GM18519 (cell line): Measurements from ENCODE around the gene TMEM256.

Experiments used
- ATAC-seq: cut with Tn5 transposase; IDR thresholded peaks from one replicate; pipeline ENCODE4 v1.9.1; 2021; ENCODE audit warnings: mild to moderate bottlenecking, moderate library complexity; ENCODE audit not compliant: unreplicated experiment, low FRiP score

Gene TMEM256

DNA sequence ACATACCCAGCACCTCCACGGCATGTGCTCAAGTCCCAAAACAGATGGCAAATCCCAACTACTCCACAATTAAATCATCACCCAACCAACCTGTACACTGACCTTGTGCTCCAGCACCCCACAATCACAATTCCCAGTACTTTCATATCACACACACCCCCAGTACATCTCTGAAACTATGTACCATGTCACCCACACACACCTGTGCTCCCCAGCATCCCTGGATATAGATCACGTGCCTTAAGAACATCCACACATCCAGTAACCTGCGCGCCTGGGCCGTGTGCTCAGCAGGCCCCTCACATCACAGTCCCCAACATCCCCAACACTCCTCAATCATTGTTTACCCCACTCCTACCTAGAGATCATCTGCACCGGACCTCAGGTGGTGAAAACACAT, 5.8 kb upstream of the TMEM256 start:
- ATAC-seq: no peak

DNA sequence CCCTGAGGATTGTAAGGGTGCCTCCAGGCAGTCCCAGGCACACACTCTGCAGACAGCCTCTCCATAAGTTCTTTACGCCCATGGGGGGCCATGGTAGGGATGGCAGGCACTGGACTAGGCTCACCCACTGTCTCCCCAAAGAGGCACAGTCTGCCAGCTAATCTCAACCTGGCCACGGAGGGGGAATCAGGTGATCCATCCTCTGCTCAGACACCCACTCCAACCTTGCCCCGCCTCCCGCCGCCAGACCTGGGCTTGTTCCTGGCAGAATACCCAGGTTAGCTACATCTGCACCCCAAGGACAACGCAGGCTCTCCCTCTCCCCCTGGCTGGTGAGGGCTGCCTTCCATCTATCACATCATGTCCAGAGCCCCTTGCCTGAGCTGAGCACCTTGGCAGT, 5.0 kb upstream of the TMEM256 start:
- no peak for ATAC-seq

DNA sequence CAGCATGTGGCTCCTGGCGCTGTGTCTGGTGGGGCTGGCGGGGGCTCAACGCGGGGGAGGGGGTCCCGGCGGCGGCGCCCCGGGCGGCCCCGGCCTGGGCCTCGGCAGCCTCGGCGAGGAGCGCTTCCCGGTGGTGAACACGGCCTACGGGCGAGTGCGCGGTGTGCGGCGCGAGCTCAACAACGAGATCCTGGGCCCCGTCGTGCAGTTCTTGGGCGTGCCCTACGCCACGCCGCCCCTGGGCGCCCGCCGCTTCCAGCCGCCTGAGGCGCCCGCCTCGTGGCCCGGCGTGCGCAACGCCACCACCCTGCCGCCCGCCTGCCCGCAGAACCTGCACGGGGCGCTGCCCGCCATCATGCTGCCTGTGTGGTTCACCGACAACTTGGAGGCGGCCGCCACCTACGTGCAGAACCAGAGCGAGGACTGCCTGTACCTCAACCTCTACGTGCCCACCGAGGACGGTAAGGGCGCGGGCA, 4.4 kb upstream of the TMEM256 start:
- ATAC-seq: no peak

DNA sequence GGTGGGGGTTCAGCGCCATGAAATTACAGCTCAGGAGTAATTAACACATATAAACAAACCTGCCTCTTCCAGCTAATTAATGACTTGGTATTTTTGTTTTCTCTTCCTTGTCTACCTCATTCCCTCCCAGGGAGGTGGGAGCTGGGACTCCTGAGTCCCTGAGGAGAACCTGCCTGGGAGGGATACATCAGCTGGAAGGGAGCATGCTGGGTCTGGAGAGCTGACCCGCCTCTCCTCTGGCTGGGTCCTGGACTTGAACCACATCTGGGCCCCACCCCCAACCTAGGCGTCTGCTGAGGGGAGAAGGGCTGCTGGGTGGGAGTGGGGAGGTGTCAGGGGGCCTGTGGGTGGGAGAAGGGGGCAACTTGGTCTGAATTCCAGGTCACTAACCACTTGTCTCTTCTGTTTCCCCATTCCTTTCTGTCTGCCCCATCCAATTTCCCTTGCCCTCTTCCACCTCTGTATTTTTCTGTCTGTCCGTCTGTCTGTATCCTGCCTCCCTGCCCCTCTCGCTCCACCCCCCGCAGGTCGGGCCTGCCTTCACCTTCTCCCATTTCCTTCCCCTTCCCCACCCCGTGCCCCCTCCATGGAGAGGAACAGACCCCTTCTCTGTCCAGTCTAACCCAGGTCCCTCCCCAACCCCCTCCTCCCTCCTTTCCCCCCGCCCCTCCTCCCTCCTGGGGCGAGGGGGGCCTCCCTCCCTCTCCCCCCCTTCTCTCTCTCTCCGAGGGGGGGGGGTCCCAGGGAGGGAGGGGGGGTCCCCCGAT, 3.8 kb upstream of the TMEM256 start, which contains the start of gene NLGN2:
Gene NLGN2 (plus strand): TSS at position 361 of the 767 bp plus-strand sequence. CDS start 411 bp downstream, outside the sequence.
- ATAC-seq: no peak

DNA sequence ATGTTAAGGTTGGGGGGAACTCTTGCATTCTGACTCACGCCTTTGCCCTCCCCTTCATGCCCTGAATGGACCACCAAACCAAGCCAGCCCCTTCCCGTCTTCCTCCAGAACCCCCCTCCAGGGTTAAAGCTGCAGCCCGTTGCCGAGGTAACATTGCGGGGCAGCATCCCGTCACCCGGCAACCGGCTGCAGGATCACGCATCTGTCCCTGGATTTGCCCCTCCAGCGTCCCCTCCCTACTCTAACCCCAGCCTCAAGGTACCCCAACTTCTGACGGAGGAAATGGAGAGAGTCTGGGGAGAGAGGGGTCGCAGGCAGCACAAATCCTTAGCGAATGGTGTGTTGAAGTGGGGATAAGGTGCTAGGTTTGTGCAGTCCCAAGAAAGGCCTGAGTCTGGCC, 3.2 kb upstream of the TMEM256 start:
- ATAC-seq: no peak

DNA sequence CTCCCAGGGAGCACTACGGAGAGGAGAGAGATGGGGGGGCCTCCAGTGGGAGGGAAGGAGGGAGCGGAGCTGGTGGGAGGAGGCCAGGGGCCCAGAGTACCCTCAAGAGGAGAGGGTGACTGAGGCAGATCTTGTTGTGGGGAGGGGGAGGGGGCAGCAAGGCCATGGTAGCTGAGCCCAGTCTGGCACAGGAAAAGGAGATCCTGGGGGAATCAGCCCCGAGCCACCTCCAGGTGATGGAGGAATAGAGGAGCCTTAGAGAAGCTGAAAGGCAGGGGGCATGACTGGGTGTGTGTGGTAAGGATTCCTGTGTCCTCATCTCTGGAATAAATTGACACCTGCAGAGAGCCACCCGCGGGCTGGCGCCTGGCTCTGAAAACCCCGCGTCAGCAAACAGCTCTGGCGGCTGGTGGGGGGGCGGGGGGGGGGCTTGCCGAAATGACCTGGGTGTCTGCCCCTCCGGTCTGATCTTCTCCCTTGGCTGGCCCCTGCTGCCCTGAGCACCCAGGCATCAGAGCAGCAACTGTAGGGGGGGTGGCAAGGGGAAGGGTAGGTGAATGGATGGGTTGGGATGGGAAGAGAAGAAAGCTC, 2.4 kb upstream of the TMEM256 start:
- ATAC-seq: no peak

DNA sequence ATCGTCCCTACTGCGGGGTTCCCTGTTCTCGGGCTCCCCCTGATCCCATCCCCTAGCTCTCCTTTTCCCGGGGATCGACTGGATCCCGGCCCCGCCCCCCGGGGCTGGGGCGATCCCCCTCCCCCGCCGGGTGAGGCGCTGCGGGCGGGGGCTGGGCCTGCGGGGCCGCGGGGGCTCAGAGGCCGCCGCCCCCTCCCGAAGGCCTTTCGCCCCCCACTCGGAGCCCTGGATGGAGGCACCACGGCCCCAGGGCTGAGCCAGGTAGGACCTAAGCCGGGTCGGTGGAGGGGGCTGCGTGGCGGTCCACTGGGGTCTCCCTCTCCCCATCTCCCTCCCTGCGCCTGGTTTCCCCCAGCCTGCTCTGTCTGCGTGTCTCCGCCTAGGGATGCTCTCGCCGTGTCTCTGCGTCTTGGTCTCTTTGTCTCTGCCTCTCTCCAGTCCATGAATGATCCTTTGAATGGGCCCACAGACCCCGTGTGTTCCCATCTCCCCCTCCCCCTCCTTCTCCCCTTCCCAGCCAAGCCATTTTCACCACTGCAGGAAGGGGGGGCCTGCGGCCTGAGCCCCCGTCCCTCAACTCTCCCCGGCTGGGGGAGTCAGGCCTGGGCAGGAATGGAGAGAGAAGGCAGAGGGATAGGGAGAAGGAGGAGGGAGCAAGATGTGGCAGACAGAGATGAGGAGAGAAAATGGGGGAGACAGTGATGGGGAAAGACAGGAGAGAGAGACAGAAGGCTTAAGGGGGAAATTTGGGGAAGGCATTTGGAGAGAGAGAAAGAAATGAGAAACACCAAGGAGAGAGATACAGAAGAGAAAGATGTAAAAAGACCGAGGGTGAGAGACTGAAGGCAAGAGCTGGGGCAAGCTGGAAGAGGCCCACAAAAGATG, 1.7 kb upstream of the TMEM256 start:
- no peak for ATAC-seq

DNA sequence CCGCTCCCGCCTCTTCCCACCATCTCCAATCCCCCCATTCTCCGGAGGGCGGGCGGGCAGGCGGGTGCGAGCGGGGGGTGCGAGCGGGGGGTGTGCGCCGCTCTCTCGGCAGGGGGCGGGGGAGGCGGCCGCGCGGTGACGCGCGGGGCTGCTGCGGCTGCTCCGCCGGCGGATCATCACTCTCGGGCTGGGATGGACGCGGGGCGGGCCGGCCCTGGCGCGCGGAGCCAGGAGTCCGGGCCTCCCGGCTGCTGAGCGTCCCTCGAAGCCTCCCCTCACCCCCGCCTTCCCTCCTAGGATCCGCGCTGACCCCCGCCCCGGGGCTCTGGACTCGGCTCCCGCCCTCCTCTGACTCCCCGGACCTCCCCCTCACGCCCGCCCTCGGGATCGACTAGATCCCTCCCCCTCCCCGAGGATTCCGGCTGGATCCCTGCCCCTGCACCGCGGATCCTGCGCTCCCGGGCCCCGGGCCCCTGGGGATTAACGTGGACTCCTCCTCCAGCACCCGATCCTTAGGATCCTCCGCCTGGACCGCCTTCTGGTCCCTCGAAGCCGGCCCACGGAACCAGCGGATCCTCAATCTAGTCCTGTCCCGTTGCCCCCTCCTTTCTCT, 946 bp upstream of the TMEM256 start:
- ATAC-seq: no peak

DNA sequence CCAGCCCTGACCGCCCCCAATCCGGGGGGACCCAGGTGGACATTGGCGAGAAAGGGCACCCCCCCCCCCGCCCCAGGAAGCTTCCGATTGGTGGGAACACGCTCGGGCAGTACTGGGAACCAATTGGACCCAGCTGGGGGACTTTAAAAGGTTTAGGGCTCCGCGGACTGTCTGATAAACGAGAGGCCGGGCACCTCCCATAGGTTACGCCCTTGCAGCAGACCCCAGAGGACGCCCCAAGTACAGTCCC, 245 bp downstream of the TMEM256 start:
- ATAC-seq: no peak

DNA sequence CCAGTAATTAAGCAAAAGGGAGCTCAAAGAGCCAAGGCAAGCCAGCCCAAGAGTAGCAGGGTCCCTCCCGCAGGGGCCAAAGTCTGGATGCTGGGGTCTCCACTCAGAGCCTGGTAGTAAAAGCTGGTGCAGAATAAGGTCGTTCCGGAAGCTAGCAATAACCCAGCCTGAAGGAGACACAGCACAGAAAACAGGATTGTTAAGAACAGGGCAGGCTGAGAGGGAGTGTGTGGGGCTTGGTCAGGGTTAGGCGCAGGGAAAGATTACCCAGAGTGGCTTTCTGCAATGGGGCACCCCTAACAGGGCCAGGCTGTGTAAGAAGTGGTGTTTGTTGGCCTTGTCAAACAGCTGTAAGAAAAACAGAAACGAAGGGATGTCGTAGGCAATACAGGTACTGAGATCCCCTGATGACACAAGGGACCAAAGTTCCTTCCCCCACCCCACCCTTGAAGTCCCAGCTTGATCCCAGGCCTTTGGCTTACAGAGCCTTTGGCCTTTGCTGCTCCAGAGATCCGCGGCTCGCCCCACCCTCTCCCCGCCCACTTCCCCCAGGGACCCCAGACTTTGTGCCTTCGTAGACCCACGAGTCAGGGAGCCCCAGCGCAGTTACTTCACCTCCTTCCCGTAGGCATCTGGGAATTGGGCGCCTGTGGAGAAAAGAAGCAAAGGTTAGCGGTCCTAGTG, 712 bp downstream of the TMEM256 start:
- no peak for ATAC-seq

DNA sequence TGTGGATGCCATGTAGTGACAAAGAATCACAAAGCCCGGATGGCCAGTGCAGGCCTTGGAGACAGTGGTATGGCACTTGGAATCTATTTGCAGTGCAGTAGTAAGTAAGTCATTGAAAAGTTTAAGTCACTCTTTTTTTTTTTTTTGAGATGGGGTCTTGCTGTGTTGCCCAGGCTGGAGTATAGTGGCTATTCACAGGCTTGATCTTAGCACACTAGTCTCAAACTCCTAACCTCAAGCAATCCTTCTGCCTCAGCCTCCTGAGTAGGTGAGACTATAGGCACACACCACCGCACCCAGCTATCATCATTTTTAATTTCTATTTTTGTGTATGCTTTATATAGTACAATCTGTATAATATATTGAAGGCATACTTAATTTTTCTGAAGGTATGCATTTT, 5.3 kb downstream of the TMEM256 start:
- no peak for ATAC-seq

DNA sequence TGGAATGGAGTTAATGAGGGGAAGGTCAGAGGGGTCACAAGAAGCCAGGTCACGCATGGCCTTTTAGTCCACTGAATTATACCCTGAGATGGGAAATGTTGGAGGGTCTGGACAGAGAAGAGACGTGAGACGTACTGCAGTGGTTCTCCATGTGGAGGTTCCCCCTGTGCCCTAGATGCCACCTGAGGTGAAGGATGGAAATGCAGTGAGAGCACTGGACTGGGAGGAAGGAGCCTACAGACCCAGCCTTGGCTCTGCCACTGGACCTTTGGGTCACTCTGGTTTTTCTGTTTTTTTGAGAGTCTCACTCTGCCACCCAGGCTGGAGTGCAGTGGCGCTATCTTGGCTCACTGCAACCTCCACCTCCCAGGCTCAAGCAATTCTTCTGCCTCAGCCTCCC, 7.8 kb downstream of the TMEM256 start:
- no peak for ATAC-seq

DNA sequence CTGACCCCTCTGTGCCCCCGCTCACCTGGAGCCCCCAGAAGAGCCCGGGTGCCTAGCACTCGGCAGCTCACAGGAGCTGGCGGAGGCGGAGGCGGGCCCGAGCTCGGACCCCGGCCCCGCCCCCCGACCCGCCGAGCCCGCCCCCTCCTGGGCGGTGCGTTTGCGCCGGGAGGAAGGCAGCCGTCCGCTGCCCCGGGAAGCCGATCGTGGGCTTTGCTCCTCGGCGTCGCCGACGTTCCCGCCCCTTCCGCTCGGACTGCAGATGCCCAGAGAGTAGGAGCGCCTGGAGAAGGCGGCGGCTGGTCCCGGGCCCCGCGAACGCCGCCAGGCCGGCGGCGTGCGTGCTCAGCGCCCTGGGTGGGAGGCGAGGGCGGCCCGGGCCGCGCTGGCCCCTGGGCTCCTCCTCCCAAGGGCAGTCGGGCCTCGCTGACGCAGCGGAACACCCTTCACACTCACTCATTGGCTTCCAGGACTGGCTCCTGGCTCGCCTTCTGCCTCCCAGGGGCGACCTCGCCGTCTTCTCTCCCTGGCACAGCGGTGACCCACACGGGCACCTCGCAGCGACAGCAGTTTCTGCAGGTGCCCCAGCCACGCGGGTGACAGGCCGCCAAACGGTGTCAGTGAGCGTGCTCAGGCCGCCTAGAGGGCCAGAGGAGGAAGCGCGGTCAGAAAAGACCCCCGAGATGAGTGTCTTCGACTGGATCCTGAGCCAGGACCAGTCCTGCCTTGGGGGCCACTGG, 9.3 kb downstream of the TMEM256 start, which contains the start of gene PLSCR3:
Gene PLSCR3 (minus strand): TSS at position 74 of the 740 bp plus-strand sequence. CDS start 415 bp downstream, outside the sequence.
- peak; percentile 45 for ATAC-seq

DNA sequence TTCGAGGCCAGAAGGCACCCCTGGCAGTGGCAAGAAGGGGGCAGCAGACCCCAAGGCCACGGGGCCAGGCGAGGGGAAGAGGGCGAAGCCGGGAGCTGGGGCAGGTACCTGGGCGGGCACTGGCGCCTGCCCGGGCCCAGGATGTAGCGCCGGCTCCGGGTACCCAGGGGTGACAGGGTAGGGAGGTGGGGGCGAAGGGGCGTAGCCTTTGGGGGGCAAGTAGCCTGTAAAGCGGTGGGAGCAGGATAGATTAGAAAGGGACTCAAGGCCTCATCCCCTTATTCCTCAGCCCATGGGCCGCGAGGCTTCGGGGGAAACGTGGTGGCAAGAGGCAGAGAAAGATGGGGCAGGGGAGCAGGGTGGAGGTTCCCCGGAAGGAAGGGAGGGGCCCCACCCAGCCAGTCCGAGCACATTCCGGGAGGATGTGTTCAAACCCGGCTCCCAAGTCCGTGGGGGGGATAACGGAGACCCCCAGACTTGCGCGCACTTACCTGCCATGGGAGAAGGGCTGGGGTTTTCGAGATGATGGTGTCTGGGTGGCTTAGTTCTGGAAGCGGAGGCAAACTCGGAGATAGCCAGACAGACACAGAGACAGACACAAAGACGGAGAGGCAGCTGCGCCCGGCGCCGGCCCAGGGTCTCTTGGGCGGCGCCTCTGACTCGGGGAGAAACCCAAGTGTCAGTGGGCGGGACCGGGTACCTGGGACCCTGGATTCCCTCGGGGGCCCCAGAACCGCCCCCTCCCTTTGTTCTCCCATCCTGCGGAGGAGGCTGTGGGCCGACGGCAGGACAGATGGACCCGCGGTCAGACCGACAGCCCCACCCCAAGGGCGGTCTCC, 10.1 kb downstream of the TMEM256 start:
- peak; percentile 11 for ATAC-seq

DNA sequence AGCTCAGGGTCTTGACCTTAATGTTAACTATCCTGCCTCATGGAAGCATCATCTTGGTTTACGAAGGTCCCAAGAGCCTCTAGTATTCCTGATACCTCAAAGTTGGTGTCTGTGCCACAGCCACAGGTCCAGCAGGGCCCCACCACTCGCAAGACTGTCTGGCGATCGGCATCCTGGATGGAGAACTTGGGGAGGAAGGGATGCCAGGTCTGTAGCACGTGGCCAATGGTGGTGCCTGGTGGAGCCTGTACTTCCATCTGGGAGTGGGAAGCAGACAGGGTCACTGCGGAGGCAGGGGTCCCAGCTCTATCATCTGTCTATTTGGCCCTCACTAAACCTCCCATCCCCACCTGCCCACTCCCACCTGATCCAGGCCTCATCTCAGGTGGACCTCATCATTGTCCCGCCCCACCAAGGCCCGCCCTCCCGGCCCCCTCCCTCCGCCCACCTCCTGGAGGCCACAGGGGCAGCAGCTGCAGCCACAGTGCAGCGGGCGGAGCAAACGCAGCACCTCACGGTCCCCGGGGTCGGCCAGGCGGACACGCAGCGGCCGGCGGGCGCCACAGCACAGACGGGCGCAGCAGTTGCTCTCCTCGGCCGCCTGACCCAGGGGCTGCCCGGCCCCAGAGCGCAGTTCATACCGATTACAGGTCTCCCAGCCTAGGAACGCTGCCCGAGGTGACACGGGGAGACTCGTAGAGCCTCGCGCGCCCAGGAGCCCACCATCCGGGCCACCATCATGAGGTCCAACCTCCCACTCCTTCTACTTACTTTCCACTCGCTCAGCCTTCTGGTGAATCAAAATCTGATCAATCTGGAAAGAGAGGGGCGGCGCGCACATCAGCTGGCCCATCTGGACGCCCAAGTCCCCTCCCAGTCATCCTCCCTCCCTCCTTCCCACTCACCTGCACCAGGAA, 10.9 kb downstream of the TMEM256 start:
- no peak for ATAC-seq

DNA sequence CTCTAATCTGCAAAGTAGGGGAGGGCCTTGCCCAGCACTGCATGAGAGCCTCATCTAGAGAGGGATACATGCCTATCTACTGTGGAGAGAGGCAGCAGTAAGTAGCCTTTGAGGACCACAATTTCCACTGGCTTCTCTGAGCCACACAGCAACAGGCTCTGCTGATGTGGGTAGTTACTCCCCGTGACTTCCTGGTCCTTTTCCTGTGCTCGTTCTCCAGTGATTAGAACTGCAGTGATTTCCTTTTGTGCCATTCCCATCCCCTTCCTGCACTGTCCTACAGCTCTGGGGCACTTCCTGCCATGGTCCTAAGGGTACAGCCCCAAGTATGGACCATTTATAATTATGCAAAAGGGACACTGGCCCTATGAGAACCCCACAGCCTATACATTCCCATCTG, 12.6 kb downstream of the TMEM256 start:
- ATAC-seq: no peak
